GM20431 (cell line): ENCODE data around the gene AKTIP.
"Not testable (repeated sequence)": the region's sequence is repeated elsewhere in the genome, so short reads cannot be mapped to it uniquely, and the experiment has no call there.

Experiments
- in situ Hi-C: fragments of 300-500 bp; cut with MseI, MboI; formaldehyde crosslinking; loops from one replicate; pipeline ENCODE4 v1.15.0; 2020; ENCODE audit warnings: low sequenced_read_pairs; ENCODE audit not compliant: unreplicated experiment

The AKTIP gene

GRCh38 chr16:53502331-53503269 lies at the start of gene AKTIP:
AKTIP (minus strand) TSS chr16:53503209; CDS start chr16:53500259, 2,950 bp downstream.
- in situ Hi-C loops: no loop called here

- in situ Hi-C loops: no loop called here
These were observed 47.1 kb upstream of the AKTIP start for GRCh38 chr16:53549970-53550690.

GRCh38 chr16:53546988-53547391 lies 44.0 kb upstream of the AKTIP start:
- in situ Hi-C loops: no loop called here

- in situ Hi-C loops: no loop called here
These were observed 42.4 kb upstream of the AKTIP start for GRCh38 chr16:53545433-53545832.

- in situ Hi-C loops: no loop called here
These were observed 39.3 kb upstream of the AKTIP start for GRCh38 chr16:53542283-53542682.

GRCh38 chr16:53541326-53541725 lies 38.3 kb upstream of the AKTIP start:
- in situ Hi-C loops: no loop called here

- in situ Hi-C loops: not testable (repeated sequence)
These were observed 37.0 kb upstream of the AKTIP start for GRCh38 chr16:53539759-53540718.

- in situ Hi-C loops: not testable (repeated sequence)
These were observed 36.3 kb upstream of the AKTIP start for GRCh38 chr16:53539346-53539745.

- in situ Hi-C loops: no loop called here
These were observed 34.6 kb upstream of the AKTIP start for GRCh38 chr16:53537626-53538025.

- in situ Hi-C loops: no loop called here
These were observed 31.2 kb upstream of the AKTIP start for GRCh38 chr16:53534206-53534605.

- in situ Hi-C loops: no loop called here
These were observed 27.7 kb upstream of the AKTIP start for GRCh38 chr16:53530741-53531140.

- in situ Hi-C loops: no loop called here
These were observed 27.0 kb upstream of the AKTIP start for GRCh38 chr16:53530046-53530445.

- in situ Hi-C loops: no loop called here
These were observed 26.5 kb upstream of the AKTIP start for GRCh38 chr16:53529513-53529912.

- in situ Hi-C loops: no loop called here
These were observed 25.8 kb upstream of the AKTIP start for GRCh38 chr16:53528797-53529196.

GRCh38 chr16:53523971-53524548 lies 21.1 kb upstream of the AKTIP start:
- in situ Hi-C loops: no loop called here

- in situ Hi-C loops: no loop called here
These were observed 20.3 kb upstream of the AKTIP start for GRCh38 chr16:53523126-53523804.

- in situ Hi-C loops: no loop called here
These were observed 16.5 kb upstream of the AKTIP start for GRCh38 chr16:53519417-53520091.

GRCh38 chr16:53518550-53519416 lies 15.8 kb upstream of the AKTIP start:
- in situ Hi-C loops: no loop called here
